WTC11 (cell line): ENCODE data around the gene CYSLTR1. TPM values are rescaled to one million over a fixed set of nuclear protein-coding genes. Genes with fewer than 3 reads are reported as not detected.
"Not testable (repeated sequence)": the region's sequence is repeated elsewhere in the genome, so short reads cannot be mapped to it uniquely, and the experiment has no call there.

Experiments used
- ATAC-seq: fragments of 200-7000 bp; cut with Tn5 transposase; 2 replicates; pipeline ENCODE4 v1.10.0; 2021; ENCODE audit warnings: mild to moderate bottlenecking, moderate library complexity
- CTCF ChIA-PET: fragments of 300-600 bp; sonication (Branson Sonifier 250); formaldehyde crosslinking; loops from one replicate; lab custom pipeline; 2021; ENCODE audit warnings: antibody characterized with exemption; lab: Charles Lee
- POLR2A ChIA-PET: fragments of 350-600 bp; sonication (Branson Sonifier 250); formaldehyde crosslinking; loops from one replicate; lab custom pipeline; 2021; ENCODE audit warnings: antibody characterized with exemption; lab: Charles Lee
- DNase-seq: peaks from one replicate; pipeline ENCODE4 v3.0.0; 2021; ENCODE audit warnings: low spot score
- H3K27ac Mint-ChIP-seq: 2 replicates; pipeline ENCODE4 v1.8.0; 2021; ENCODE audit warnings: mixed read lengths
- H3K27me3 Mint-ChIP-seq: 2 replicates; pipeline ENCODE4 v1.8.0; 2021; ENCODE audit warnings: low read depth, mild to moderate bottlenecking, moderate library complexity, mixed read lengths
- H3K36me3 Mint-ChIP-seq: 2 replicates; pipeline ENCODE4 v1.8.0; 2021; ENCODE audit warnings: mixed read lengths
- H3K4me1 Mint-ChIP-seq: 2 replicates; pipeline ENCODE4 v1.8.0; 2022; ENCODE audit warnings: mixed read lengths
- H3K4me3 Mint-ChIP-seq: 2 replicates; pipeline ENCODE4 v1.8.0; 2021; ENCODE audit warnings: mild to moderate bottlenecking, moderate library complexity, mixed read lengths
- H3K9me3 Mint-ChIP-seq: 2 replicates; pipeline ENCODE4 v1.8.0; 2021; ENCODE audit warnings: mixed read lengths
- CDX4 ChIP-seq: fragments of 250-450 bp; sonication (Bioruptor Pico); IDR thresholded peaks from 2 replicates; pipeline ENCODE4 v1.9.0; 2021; ENCODE audit warnings: moderate library complexity, mild to moderate bottlenecking, inconsistent platforms, borderline replicate concordance
- E2F1 ChIP-seq: sonication (generic); formaldehyde crosslinking; IDR thresholded peaks from 2 replicates; pipeline ENCODE4 v1.8.0; 2022; ENCODE audit warnings: mild to moderate bottlenecking, missing genetic modification reagents
- ELF4 ChIP-seq: sonication (generic); formaldehyde crosslinking; IDR thresholded peaks from 2 replicates; pipeline ENCODE4 v1.8.1; 2022; ENCODE audit warnings: low read depth, mild to moderate bottlenecking, moderate library complexity, missing genetic modification reagents
- ERG ChIP-seq: fragments of 250-450 bp; sonication (Bioruptor Pico); IDR thresholded peaks from 2 replicates; pipeline ENCODE4 v1.8.0; 2021; ENCODE audit warnings: mild to moderate bottlenecking
- GRHL2 ChIP-seq: fragments of 250-450 bp; sonication (Bioruptor Pico); IDR thresholded peaks from 2 replicates; pipeline ENCODE4 v1.8.0; 2022; ENCODE audit warnings: mild to moderate bottlenecking, moderate library complexity; ENCODE audit not compliant: insufficient replicate concordance, severe bottlenecking
- HMGA2 ChIP-seq: fragments of 250-450 bp; sonication (Bioruptor Pico); IDR thresholded peaks from 2 replicates; pipeline ENCODE4 v1.4.0; 2021; ENCODE audit warnings: mild to moderate bottlenecking, moderate library complexity
- IRF1 ChIP-seq: sonication (generic); formaldehyde crosslinking; IDR thresholded peaks from 2 replicates; pipeline ENCODE4 v1.8.0; 2023; ENCODE audit warnings: missing genetic modification reagents
- JAZF1 ChIP-seq: fragments of 250-450 bp; sonication (Bioruptor Pico); IDR thresholded peaks from 2 replicates; pipeline ENCODE4 v1.9.0; 2021; ENCODE audit warnings: moderate library complexity, mild to moderate bottlenecking, inconsistent platforms
- NFYB ChIP-seq: sonication (generic); formaldehyde crosslinking; conservative IDR thresholded peaks from 2 replicates; pipeline ENCODE4 v1.8.0; 2022; ENCODE audit warnings: low read depth, missing genetic modification reagents
- OVOL2 ChIP-seq: fragments of 250-450 bp; sonication (Bioruptor Pico); IDR thresholded peaks from 2 replicates; pipeline ENCODE4 v1.9.0; 2021; ENCODE audit warnings: mild to moderate bottlenecking, borderline replicate concordance
- RELA ChIP-seq: sonication (generic); formaldehyde crosslinking; IDR thresholded peaks from 2 replicates; pipeline ENCODE4 v1.8.1; 2022; ENCODE audit warnings: missing genetic modification reagents, mild to moderate bottlenecking, borderline replicate concordance
- SMAD3 ChIP-seq: sonication (generic); formaldehyde crosslinking; IDR thresholded peaks from 2 replicates; pipeline ENCODE4 v1.8.0; 2022; ENCODE audit warnings: missing genetic modification reagents, mild to moderate bottlenecking, borderline replicate concordance
- TCF7 ChIP-seq: sonication (generic); formaldehyde crosslinking; IDR thresholded peaks from 2 replicates; pipeline ENCODE4 v1.8.0; 2022; ENCODE audit warnings: mild to moderate bottlenecking, low read depth, missing genetic modification reagents, moderate library complexity
- TEAD1 ChIP-seq: sonication (generic); formaldehyde crosslinking; IDR thresholded peaks from 2 replicates; pipeline ENCODE4 v1.8.0; 2022; ENCODE audit warnings: mild to moderate bottlenecking, missing genetic modification reagents
- TEAD4 ChIP-seq: sonication (generic); formaldehyde crosslinking; IDR thresholded peaks from 2 replicates; pipeline ENCODE4 v1.8.0; 2022; ENCODE audit warnings: mild to moderate bottlenecking, missing genetic modification reagents
- USF1 ChIP-seq: sonication (generic); formaldehyde crosslinking; IDR thresholded peaks from 2 replicates; pipeline ENCODE4 v1.8.0; 2022; ENCODE audit warnings: mild to moderate bottlenecking, missing genetic modification reagents
- USF2 ChIP-seq: sonication (generic); formaldehyde crosslinking; IDR thresholded peaks from 2 replicates; pipeline ENCODE4 v1.8.1; 2023; ENCODE audit warnings: mild to moderate bottlenecking, missing genetic modification reagents, moderate library complexity
- ZNF317 ChIP-seq: sonication (generic); formaldehyde crosslinking; IDR thresholded peaks from 2 replicates; pipeline ENCODE4 v1.8.1; 2023; ENCODE audit warnings: low read depth, mild to moderate bottlenecking, moderate library complexity, missing genetic modification reagents, borderline replicate concordance
- ZNF423 ChIP-seq: fragments of 250-450 bp; sonication (Bioruptor Pico); IDR thresholded peaks from 2 replicates; pipeline ENCODE4 v2.1.2; 2022; ENCODE audit warnings: mild to moderate bottlenecking, moderate library complexity
- ZNF671 ChIP-seq: fragments of 250-450 bp; sonication (Bioruptor Pico); IDR thresholded peaks from 2 replicates; pipeline ENCODE4 v1.8.0; 2021; ENCODE audit warnings: mild to moderate bottlenecking
- total RNA-seq: library from RNA; stranded (reverse); gene quantifications from 3 replicates; pipeline ENCODE4 v1.2.3, GENCODE V29; 2021

The CYSLTR1 gene
- total RNA-seq, 1 experiment from 2014 or later, result 0.07 TPM

- H3K27me3 Mint-ChIP-seq, result no peaks in the 10 kb centered on the region
- H3K9me3 Mint-ChIP-seq, result peaks cover 13% of the 10 kb centered on the region
- H3K4me1 Mint-ChIP-seq, result peaks cover 6% of the 10 kb centered on the region
- no peak for DNase-seq
- ChIA-PET CTCF (no interaction called here), POLR2A (no interaction called here)
- no peak for TF ChIP-seq ZNF317 (CRISPR knock-in tag)
- no peak for TF ChIP-seq IRF1
- TF ChIP-seq ERG (CRISPR knock-in tag), result no peak
- TF ChIP-seq GRHL2, result no peak
- TF ChIP-seq ZNF671 (CRISPR knock-in tag), result no peak
- no peaks in the 10 kb centered on the region for H3K36me3 Mint-ChIP-seq
- no peak overlapping the region for H3K4me3 Mint-ChIP-seq
- no peak for ATAC-seq
- no peak overlapping the region for H3K27ac Mint-ChIP-seq
Observed at GRCh38 chrX:78283511-78283910, 43.9 kb downstream of the CYSLTR1 start.

GRCh38 chrX:78237127-78237526, 90.3 kb downstream of the CYSLTR1 start:
- no peak overlapping the region for H3K4me3 Mint-ChIP-seq
- CTCF ChIA-PET, result no interaction called here
- ATAC-seq (no peak), DNase-seq (no peak)
- POLR2A ChIA-PET, result no interaction called here
- H3K9me3 Mint-ChIP-seq, result peaks cover 5% of the 10 kb centered on the region
- H3K27ac Mint-ChIP-seq, result no peak overlapping the region
- no peaks in the 10 kb centered on the region for H3K27me3 Mint-ChIP-seq
- H3K4me1 Mint-ChIP-seq, result no peaks in the 10 kb centered on the region
- no peaks in the 10 kb centered on the region for H3K36me3 Mint-ChIP-seq
- TF ChIP-seq ZNF317 (CRISPR knock-in tag) (no peak), USF2 (CRISPR knock-in tag) (no peak), NFYB (CRISPR knock-in tag) (no peak), RELA (no peak), HMGA2 (CRISPR knock-in tag) (no peak), ERG (CRISPR knock-in tag) (no peak), JAZF1 (no peak), TCF7 (CRISPR knock-in tag) (no peak), ZNF671 (CRISPR knock-in tag) (no peak), SMAD3 (CRISPR knock-in tag) (no peak), CDX4 (no peak), ZNF423 (CRISPR knock-in tag) (no peak), USF1 (no peak), OVOL2 (no peak), E2F1 (no peak), TEAD1 (no peak), TEAD4 (CRISPR knock-in tag) (no peak), ELF4 (CRISPR knock-in tag) (no peak)

- H3K27ac Mint-ChIP-seq, H3K4me3 Mint-ChIP-seq, H3K4me1 Mint-ChIP-seq, H3K9me3 Mint-ChIP-seq, ATAC-seq, POLR2A ChIA-PET, CTCF ChIA-PET, DNase-seq, H3K27me3 Mint-ChIP-seq, H3K36me3 Mint-ChIP-seq: not testable (repeated sequence)
Observed at GRCh38 chrX:78226047-78226446, 101.4 kb downstream of the CYSLTR1 start.
